ENCODE results near the gene NCAM1.

DNA sequence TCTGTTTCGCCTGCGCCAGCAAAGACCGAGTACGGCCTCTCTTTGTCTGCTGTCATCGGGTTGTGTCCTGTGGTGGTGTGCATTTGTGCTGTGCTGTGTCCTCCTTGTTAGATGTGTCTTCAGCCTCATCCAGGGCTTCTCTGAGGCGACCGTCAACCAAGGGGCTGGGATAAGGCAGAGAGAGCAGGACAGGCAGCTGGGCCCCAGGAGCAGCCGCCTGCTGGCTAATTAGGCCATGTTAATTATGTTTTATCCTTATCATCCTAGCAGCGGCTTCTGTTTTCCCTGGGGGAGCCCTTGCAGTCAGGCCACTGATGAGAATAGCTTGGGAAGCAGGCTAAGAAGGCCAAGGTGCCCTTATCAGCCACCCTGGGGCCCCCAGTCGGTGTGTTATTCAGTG, 312.5 kb downstream of the NCAM1 start:
- TF ChIP-seq ZFP37 (tag by site-specific recombination; IDR thresholded peaks at IDR 0.05) (no peak), ZBTB21 (tag by site-specific recombination; IDR thresholded peaks at IDR 0.05) (no peak), ZNF146 (tag by site-specific recombination; IDR thresholded peaks at IDR 0.05) (no peak), MZF1 (tag by site-specific recombination; IDR thresholded peaks at IDR 0.05; ENCODE audit: borderline replicate concordance) (no peak), ZNF24 (tag by site-specific recombination; IDR thresholded peaks at IDR 0.05) (no peak), ZFP3 (tag by site-specific recombination; IDR thresholded peaks at IDR 0.05; ENCODE audit: low read depth) (no peak), ZNF76 (tag by site-specific recombination; IDR thresholded peaks at IDR 0.05; ENCODE audit: borderline replicate concordance, low read depth) (no peak), TCF7L2 (IDR thresholded peaks at IDR 0.05; ENCODE audit: borderline replicate concordance, low read depth, low read length) (no peak), ZNF600 (tag by site-specific recombination; IDR thresholded peaks at IDR 0.05) (no peak), ZBTB7A (tag by site-specific recombination; IDR thresholded peaks at IDR 0.05; ENCODE audit: low read depth) (no peak), OSR2 (tag by site-specific recombination; IDR thresholded peaks at IDR 0.05) (no peak), ZNF792 (tag by site-specific recombination; IDR thresholded peaks at IDR 0.05) (no peak)
- TF ChIP-seq, protein P1, sequence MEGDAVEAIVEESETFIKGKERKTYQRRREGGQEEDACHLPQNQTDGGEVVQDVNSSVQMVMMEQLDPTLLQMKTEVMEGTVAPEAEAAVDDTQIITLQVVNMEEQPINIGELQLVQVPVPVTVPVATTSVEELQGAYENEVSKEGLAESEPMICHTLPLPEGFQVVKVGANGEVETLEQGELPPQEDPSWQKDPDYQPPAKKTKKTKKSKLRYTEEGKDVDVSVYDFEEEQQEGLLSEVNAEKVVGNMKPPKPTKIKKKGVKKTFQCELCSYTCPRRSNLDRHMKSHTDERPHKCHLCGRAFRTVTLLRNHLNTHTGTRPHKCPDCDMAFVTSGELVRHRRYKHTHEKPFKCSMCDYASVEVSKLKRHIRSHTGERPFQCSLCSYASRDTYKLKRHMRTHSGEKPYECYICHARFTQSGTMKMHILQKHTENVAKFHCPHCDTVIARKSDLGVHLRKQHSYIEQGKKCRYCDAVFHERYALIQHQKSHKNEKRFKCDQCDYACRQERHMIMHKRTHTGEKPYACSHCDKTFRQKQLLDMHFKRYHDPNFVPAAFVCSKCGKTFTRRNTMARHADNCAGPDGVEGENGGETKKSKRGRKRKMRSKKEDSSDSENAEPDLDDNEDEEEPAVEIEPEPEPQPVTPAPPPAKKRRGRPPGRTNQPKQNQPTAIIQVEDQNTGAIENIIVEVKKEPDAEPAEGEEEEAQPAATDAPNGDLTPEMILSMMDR (tag by site-specific recombination; IDR thresholded peaks at IDR 0.05) = no peak
- TF ChIP-seq, protein P2, sequence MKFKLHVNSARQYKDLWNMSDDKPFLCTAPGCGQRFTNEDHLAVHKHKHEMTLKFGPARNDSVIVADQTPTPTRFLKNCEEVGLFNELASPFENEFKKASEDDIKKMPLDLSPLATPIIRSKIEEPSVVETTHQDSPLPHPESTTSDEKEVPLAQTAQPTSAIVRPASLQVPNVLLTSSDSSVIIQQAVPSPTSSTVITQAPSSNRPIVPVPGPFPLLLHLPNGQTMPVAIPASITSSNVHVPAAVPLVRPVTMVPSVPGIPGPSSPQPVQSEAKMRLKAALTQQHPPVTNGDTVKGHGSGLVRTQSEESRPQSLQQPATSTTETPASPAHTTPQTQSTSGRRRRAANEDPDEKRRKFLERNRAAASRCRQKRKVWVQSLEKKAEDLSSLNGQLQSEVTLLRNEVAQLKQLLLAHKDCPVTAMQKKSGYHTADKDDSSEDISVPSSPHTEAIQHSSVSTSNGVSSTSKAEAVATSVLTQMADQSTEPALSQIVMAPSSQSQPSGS (tag by site-specific recombination; IDR thresholded peaks at IDR 0.05; ENCODE audit: low read depth) = no peak

Measured in HEK293 (cell line).